OCI-LY7 (cell line): Measurements from ENCODE around the gene VEGFA.

Experiments used
- CTCF ChIP-seq: fragments of 200-600 bp; sonication (generic); conservative IDR thresholded peaks from 2 replicates; pipeline ENCODE4 v1.5.1; 2014; ENCODE audit warnings: mild to moderate bottlenecking, antibody characterized with exemption, low read length, moderate library complexity, mixed read lengths
- EZH2phosphoT487 ChIP-seq: fragments of 200-600 bp; sonication (generic); IDR thresholded peaks from 2 replicates; pipeline ENCODE4 v1.6.1; 2018; ENCODE audit warnings: low read depth, borderline replicate concordance, mild to moderate bottlenecking, mixed run types, antibody characterized with exemption, low read length, moderate library complexity, mixed read lengths

DNA sequence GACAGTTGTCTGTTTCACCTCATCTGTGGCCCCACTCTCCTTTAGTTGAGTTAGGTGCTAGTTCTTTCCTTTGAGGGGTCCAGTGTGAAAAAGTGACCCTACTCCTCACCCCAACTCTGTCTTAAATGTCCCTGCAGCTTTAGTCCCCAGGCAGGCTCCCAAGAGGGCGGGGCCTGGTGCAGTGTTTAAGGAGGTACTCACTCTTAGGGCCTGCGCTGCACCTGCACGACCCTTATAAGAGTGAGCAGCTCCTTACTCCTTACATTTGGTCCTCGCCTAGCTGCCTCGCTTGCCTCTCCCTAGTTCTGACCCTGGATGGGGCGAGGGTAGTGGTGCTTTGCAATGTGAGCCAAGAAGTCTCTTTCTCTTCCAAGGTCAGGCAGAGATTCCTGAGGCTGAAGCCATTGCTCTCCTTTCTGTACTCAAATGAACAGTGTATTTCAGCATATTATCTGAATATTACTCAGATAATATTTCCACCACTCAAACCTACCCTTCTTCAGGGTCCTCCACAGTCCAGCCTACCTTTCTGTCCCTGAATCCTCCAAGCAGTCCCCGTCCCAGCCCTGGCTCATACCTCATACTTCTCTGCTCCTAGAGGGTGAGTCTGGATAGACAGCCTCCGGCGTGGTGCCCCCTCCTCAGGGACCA, 11.9 kb upstream of the VEGFA start:
- TF ChIP-seq CTCF (no peak), EZH2phosphoT487 (no peak)
